ENCODE results near the gene CYP2A13.
"Not testable (repeated sequence)": the region's sequence is repeated elsewhere in the genome, so short reads cannot be mapped to it uniquely, and the experiment has no call there.

Gene CYP2A13

GRCh38 chr19:41085748-41086415, 2.4 kb upstream of the CYP2A13 start:
- no peak overlapping the region for H3K27ac ChIP-seq
- TF ChIP-seq, protein P1, sequence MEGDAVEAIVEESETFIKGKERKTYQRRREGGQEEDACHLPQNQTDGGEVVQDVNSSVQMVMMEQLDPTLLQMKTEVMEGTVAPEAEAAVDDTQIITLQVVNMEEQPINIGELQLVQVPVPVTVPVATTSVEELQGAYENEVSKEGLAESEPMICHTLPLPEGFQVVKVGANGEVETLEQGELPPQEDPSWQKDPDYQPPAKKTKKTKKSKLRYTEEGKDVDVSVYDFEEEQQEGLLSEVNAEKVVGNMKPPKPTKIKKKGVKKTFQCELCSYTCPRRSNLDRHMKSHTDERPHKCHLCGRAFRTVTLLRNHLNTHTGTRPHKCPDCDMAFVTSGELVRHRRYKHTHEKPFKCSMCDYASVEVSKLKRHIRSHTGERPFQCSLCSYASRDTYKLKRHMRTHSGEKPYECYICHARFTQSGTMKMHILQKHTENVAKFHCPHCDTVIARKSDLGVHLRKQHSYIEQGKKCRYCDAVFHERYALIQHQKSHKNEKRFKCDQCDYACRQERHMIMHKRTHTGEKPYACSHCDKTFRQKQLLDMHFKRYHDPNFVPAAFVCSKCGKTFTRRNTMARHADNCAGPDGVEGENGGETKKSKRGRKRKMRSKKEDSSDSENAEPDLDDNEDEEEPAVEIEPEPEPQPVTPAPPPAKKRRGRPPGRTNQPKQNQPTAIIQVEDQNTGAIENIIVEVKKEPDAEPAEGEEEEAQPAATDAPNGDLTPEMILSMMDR (IDR thresholded peaks at IDR 0.05): no peak
- TF ChIP-seq ZFX (IDR thresholded peaks at IDR 0.05; ENCODE audit: borderline replicate concordance): no peak

- H3K27ac ChIP-seq: no peak overlapping the region
- TF ChIP-seq, protein P1 (IDR thresholded peaks at IDR 0.05): no peak
- TF ChIP-seq ZFX (IDR thresholded peaks at IDR 0.05; ENCODE audit: borderline replicate concordance): no peak
Observed at GRCh38 chr19:41089959-41090358, 1.7 kb downstream of the CYP2A13 start.

- TF ChIP-seq, protein P1 (IDR thresholded peaks at IDR 0.05): no peak
- TF ChIP-seq ZFX (IDR thresholded peaks at IDR 0.05; ENCODE audit: borderline replicate concordance): no peak
Observed at GRCh38 chr19:41095703-41096102, 7.5 kb downstream of the CYP2A13 start.

GRCh38 chr19:41096353-41096752, 8.1 kb downstream of the CYP2A13 start:
- no peak overlapping the region for H3K27ac ChIP-seq
- no peak for TF ChIP-seq ZFX (IDR thresholded peaks at IDR 0.05; ENCODE audit: borderline replicate concordance)
- TF ChIP-seq, protein P1 (IDR thresholded peaks at IDR 0.05): no peak

More at GRCh38 chr19:41095703-41096102, 7.5 kb downstream of the CYP2A13 start:
- no peak overlapping the region for H3K27ac ChIP-seq

GRCh38 chr19:41097302-41097701, 9.1 kb downstream of the CYP2A13 start:
- no peak for TF ChIP-seq ZFX (IDR thresholded peaks at IDR 0.05; ENCODE audit: borderline replicate concordance)
- TF ChIP-seq, protein P1 (IDR thresholded peaks at IDR 0.05): no peak
- H3K27ac ChIP-seq: no peak overlapping the region

DNA sequence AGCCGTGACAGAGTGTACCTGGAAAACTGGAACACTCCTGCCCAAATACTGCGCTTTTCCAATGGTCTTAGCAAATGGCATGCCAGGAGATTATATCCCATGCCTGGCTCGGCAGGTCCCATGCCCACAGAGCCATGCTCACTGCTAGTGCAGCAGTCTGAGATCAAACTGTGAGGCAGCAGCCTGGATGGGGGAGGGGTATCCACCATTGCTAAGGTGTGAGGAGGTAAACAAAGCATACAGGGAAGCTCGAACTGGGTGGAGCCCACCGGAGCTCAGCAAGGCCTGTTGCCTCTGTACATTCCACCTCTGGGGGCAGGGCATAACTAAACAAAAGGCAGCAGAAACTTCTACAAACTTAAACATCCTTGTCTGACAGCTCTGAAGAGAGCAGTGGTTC, 10.5 kb downstream of the CYP2A13 start:
- TF ChIP-seq, protein P1 (IDR thresholded peaks at IDR 0.05): no peak
- no peak for TF ChIP-seq ZFX (IDR thresholded peaks at IDR 0.05; ENCODE audit: borderline replicate concordance)
- H3K27ac ChIP-seq: no peak overlapping the region

DNA sequence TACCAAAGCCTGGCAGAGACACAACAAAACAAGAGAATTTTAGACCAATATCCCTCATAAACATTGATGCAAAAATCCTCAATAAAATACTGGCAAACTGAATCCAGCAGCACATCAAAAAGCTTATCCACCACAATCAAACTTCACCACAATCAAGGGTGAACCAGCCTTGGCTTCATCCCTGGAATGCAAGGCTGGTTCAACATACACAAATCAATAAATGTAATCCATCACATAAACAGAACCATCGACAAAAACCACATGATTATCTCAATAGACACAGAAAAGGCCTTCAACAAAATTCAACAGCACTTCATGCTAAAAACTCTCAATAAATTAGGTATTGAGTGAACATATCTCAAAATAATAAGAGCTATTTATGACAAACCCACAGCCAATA, 14.0 kb downstream of the CYP2A13 start:
- not testable (repeated sequence) for H3K27ac ChIP-seq

GRCh38 chr19:41106177-41106576, 17.9 kb downstream of the CYP2A13 start:
- no peak overlapping the region for H3K27ac ChIP-seq
- TF ChIP-seq, protein P1 (IDR thresholded peaks at IDR 0.05): no peak
- no peak for TF ChIP-seq ZFX (IDR thresholded peaks at IDR 0.05; ENCODE audit: borderline replicate concordance)

All from 22Rv1 (cell line).